Suprapubic skin (tissue), 4 donors: ENCODE measurements around the gene AMY1A.
"Not testable (repeated sequence)": the region's sequence is repeated elsewhere in the genome, so short reads cannot be mapped to it uniquely, and the experiment has no call there.

Experiments
- CTCF ChIP-seq, 2 donors: fragments of 200-600 bp in 1 of 2; fragments of 450-650 bp in 1 of 2; sonication (generic) in 1 of 2; IDR thresholded peaks; one replicate each; pipeline ENCODE4 v1.5.1; 2016 to 2019; ENCODE audit warnings: antibody characterized with exemption in 2 of 2, mild to moderate bottlenecking in 1 of 2, moderate library complexity in 1 of 2
- EP300 ChIP-seq: sonication (generic); formaldehyde crosslinking; IDR thresholded peaks from one replicate; pipeline ENCODE4 v1.6.1; 2017; ENCODE audit warnings: antibody characterized with exemption
- POLR2A ChIP-seq, 2 donors: fragments of 450-650 bp; IDR thresholded peaks; one replicate each; pipeline ENCODE4 v1.6.1; 2017; ENCODE audit warnings: antibody characterized with exemption in 2 of 2, mild to moderate bottlenecking in 2 of 2, moderate library complexity in 2 of 2
- POLR2AphosphoS5 ChIP-seq, 3 donors: sonication (generic); formaldehyde crosslinking; IDR thresholded peaks; one replicate each; pipeline ENCODE4 v1.6.1; 2017; ENCODE audit warnings: antibody characterized with exemption in 3 of 3

GRCh38 chr1:103650305-103650704 lies 5.3 kb upstream of the AMY1A start:
- TF ChIP-seq CTCF (IDR thresholded peaks at IDR 0.05); EP300; POLR2AphosphoS5 (IDR thresholded peaks at IDR 0.05); POLR2A (IDR thresholded peaks at IDR 0.05): not testable (repeated sequence)
